Muscle layer of colon (tissue), 2 donors: Measurements from ENCODE around the gene BBS10.
"Not testable (repeated sequence)": the region's sequence is repeated elsewhere in the genome, so short reads cannot be mapped to it uniquely, and the experiment has no call there.

Experiments
- H3K27ac ChIP-seq: one replicate; pipeline ENCODE4 v1.7.0; 2013; ENCODE audit warnings: low read depth, mild to moderate bottlenecking, low read length, moderate library complexity
- H3K27me3 ChIP-seq, 2 donors: one replicate each; pipeline ENCODE4 v1.7.0; 2013; ENCODE audit warnings: low read length in 2 of 2, mild to moderate bottlenecking in 2 of 2; ENCODE audit not compliant: insufficient read depth in 2 of 2, control insufficient read depth in 1 of 2
- H3K36me3 ChIP-seq: one replicate; pipeline ENCODE4 v1.7.0; 2013; ENCODE audit warnings: mild to moderate bottlenecking, low read length; ENCODE audit not compliant: insufficient read depth
- H3K4me1 ChIP-seq: one replicate; pipeline ENCODE4 v1.7.0; 2013; ENCODE audit warnings: mild to moderate bottlenecking, low read length; ENCODE audit not compliant: insufficient read depth
- H3K4me3 ChIP-seq, 2 donors: one replicate each; pipeline ENCODE4 v1.7.0; 2013; ENCODE audit warnings: low read length in 2 of 2, low read depth in 1 of 2, mild to moderate bottlenecking in 1 of 2, moderate library complexity in 1 of 2
- H3K9ac ChIP-seq: one replicate; pipeline ENCODE4 v1.7.0; 2013; ENCODE audit warnings: low read length
- H3K9me3 ChIP-seq: one replicate; pipeline ENCODE4 v1.7.0; 2013; ENCODE audit warnings: mild to moderate bottlenecking, low read length
- donor health status: abdominal sarcoma.
- donor health status: Adenocarcinoma of cecum.

BBS10 gene

DNA sequence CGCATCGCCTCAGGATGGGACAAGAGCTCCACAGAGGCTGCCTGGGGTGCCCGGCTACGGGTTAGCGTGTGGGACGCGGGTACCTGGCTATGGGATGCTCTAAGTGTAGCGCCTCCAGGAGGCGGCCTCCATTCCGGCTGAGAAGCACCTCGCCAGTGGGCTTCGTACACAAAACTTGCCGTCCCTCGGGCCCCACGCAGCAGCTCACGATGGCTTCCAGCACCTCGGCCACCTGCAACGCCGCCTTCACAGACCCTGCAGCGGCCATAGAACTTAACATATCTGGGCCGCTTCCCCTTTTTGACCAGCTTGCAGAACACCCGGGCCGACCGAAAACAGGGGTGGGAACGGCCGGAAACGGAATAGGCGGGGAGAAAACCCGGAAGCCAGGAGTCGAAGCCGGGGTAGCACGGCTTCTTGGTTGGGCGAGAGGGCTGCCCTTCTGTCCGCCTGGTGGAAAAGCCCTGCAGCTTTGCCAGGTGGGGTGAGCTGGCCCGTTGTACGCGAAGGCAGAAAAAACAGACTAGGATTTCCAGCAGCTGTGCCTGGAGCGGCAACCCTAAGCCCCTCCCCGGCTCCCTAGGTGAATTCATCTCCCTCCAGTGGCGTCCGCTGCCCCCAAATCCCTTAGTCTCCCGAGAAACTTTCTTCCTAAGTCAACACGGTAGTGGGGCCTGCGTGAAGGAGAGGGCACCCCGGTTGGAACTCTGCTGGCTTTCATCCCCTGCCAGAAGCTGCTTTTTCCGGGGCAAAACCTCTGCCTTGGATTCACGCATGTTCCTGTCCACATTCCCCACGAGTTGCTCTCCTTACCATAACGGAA, at the start of gene BBS10:
Gene BBS10 (minus strand): TSS at position 337 of the 823 bp plus-strand sequence. CDS start 57 bp downstream, at position 280.
- peak within 1 kb of the TSS; percentile 49 for H3K9ac ChIP-seq
- H3K4me3 ChIP-seq: peak within 1 kb of the TSS; percentile 33 to 96
- H3K36me3 ChIP-seq: no peaks in the 10 kb centered on the region
- peaks cover 13% of the 10 kb centered on the region for H3K4me1 ChIP-seq
- no peaks in the 10 kb centered on the region for H3K27me3 ChIP-seq
- peak within 1 kb of the TSS; percentile 84 for H3K27ac ChIP-seq
- no peaks in the 10 kb centered on the region for H3K9me3 ChIP-seq

DNA sequence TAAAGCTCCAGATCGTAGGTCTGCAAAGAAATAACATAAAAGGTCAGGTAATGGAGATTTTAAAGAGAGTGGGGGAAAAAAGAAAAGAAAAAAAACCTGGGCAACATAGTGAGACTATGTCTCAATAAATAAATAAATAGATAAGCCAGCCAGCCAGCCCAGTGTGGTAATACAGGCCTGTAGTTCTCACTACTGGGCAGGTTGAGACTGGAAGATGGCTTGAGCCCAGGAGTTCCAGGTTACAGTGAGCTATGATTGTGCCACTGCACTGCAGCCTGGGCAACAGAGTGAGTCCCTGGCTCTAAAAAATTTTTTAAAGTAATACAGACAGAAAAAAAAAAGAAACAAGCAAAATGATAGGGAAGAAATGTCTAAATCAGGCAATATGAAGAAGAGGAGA, 43.2 kb upstream of the BBS10 start:
- no peaks in the 10 kb centered on the region for H3K27me3 ChIP-seq
- no peak overlapping the region for H3K4me3 ChIP-seq
- H3K27ac ChIP-seq: no peak overlapping the region
- H3K9ac ChIP-seq: no peak overlapping the region
- H3K4me1 ChIP-seq: no peaks in the 10 kb centered on the region
- peaks cover 13% of the 10 kb centered on the region for H3K36me3 ChIP-seq
- no peaks in the 10 kb centered on the region for H3K9me3 ChIP-seq

DNA sequence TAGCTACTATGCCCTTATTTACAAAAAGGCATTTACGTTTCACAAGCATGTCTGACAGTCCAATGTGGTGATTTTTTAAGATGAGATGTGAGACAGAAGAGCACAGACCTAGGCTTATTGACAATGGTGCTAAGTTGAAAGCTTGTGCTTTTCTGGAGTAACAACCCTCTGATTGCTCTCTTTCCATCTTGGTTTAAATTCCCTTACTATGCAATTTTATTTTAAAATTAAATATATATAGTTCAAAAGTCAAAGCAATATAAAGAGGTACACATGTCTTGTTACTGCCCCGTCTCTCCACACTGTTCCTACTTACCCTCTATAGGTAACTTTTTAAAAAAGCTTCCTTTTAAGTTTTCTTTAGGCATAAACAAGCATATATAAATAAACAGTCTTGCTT, 39.4 kb upstream of the BBS10 start:
- Histone ChIP-seq H3K9me3 (no peaks in the 10 kb centered on the region), H3K4me3 (no peak overlapping the region), H3K9ac (no peak overlapping the region), H3K27me3 (no peaks in the 10 kb centered on the region), H3K27ac (no peak overlapping the region), H3K36me3 (peaks cover 18% of the 10 kb centered on the region), H3K4me1 (no peaks in the 10 kb centered on the region)

DNA sequence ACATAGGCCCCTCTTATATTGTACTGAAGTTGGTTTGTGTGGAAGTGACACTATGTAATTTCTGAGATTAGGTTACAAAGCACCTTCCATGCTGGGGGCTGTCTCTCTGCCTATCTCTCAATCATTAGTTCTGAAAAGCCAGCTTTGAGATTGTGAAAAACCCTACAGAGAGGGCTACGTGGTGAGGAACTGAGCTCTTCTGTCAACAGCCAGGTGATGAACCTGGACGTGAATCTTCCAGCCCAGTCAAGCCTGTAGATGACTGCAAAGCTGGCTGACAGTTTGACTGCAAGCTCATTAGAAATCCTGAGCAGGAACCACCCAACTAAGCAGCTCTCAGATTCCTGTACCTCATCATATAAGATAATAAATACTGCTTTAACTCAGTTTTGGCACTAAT, 36.3 kb upstream of the BBS10 start:
- H3K9ac ChIP-seq: no peak overlapping the region
- H3K4me3 ChIP-seq: no peak overlapping the region
- no peaks in the 10 kb centered on the region for H3K27me3 ChIP-seq
- H3K9me3 ChIP-seq: no peaks in the 10 kb centered on the region
- H3K4me1 ChIP-seq: no peaks in the 10 kb centered on the region
- H3K36me3 ChIP-seq: peaks cover 14% of the 10 kb centered on the region
- no peak overlapping the region for H3K27ac ChIP-seq

DNA sequence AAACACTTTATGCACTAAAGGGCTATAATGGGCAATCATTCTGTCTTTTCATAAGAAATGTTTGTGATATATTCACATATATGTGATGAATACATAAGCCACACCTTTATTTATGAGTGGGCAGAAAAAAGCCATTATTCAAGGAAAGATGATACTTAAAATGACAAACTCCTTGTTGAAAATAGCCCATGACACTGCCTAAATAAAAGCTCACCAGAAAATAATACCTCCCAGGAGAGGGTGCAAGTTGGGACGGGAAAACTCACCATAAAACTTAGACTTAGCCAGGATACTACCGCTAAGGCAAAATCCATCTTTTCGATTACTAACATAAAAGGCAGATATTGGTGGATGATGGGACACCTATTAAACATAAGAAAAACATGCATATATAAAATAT, 35.8 kb upstream of the BBS10 start:
- Histone ChIP-seq H3K4me3 (no peak overlapping the region), H3K36me3 (peaks cover 8% of the 10 kb centered on the region), H3K27me3 (no peaks in the 10 kb centered on the region), H3K9me3 (no peaks in the 10 kb centered on the region), H3K9ac (no peak overlapping the region), H3K4me1 (no peaks in the 10 kb centered on the region), H3K27ac (no peak overlapping the region)

DNA sequence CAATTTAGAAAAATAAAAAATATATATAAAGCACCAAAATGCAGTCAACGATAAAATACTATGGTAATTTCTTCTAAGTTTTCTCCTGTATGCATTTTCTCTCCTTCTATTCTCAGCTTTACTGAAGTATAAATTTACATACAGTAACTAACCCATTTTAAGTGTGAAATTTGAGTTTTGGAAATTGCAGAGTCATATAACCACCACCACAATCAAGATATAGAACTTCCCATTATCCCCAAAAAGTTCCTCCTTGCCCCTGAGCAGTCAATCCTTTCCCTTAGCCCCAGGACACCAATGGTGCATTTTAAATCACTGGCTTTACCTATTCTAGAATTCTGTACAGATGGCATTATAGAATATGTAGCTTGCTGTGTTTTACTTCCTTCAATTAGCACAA, 31.0 kb upstream of the BBS10 start:
- peaks cover 18% of the 10 kb centered on the region for H3K36me3 ChIP-seq

DNA sequence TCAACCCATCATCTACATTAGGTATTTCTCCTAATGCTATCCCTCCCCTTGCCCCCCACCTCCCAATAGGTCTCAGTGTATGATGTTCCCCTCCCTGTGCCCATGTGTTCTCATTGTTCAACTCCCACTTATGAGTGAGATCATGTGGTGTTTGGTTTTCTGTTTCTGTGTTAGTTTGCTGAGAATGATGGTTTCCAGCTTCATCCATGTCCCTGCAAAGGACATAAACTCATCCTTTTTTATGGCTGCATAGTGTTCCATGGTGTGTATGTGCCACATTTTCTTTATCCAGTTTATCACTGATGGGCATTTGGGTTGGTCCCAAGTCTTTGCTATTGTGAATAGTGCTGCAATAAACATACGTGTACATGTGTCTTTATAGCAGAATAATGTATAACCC, 28.7 kb upstream of the BBS10 start:
- not testable (repeated sequence) for H3K27me3 ChIP-seq, H3K9me3 ChIP-seq, H3K27ac ChIP-seq, H3K4me3 ChIP-seq, H3K9ac ChIP-seq, H3K4me1 ChIP-seq
- peaks cover 20% of the 10 kb centered on the region for H3K36me3 ChIP-seq

More for the DNA sequence above, 31.0 kb upstream of the BBS10 start:
- no peak overlapping the region for H3K4me3 ChIP-seq
- no peaks in the 10 kb centered on the region for H3K9me3 ChIP-seq
- H3K27me3 ChIP-seq: no peaks in the 10 kb centered on the region
- H3K9ac ChIP-seq: no peak overlapping the region
- H3K27ac ChIP-seq: no peak overlapping the region
- no peaks in the 10 kb centered on the region for H3K4me1 ChIP-seq

DNA sequence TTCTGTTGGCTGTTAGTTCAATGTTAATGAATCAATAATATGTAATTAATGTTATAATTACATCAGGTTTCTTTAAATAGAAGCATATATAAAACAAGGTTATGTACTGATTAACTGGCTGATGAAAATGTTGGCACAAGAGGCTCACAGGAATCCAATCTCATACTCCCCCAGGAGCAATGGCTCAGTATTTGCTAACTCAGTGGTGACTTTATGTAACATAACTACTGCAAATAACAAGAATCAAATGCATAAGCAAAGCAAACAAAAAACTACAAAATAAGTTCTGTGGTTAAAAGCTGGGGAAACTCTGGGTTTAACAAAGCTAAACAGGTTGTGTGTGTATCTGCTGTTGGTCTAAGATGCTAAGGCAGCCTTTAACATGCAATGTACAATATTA, 27.7 kb upstream of the BBS10 start:
- H3K9me3 ChIP-seq: no peaks in the 10 kb centered on the region
- H3K27ac ChIP-seq: no peak overlapping the region
- H3K27me3 ChIP-seq: no peaks in the 10 kb centered on the region
- H3K4me1 ChIP-seq: no peaks in the 10 kb centered on the region
- peaks cover 20% of the 10 kb centered on the region for H3K36me3 ChIP-seq
- no peak overlapping the region for H3K9ac ChIP-seq
- no peak overlapping the region for H3K4me3 ChIP-seq

DNA sequence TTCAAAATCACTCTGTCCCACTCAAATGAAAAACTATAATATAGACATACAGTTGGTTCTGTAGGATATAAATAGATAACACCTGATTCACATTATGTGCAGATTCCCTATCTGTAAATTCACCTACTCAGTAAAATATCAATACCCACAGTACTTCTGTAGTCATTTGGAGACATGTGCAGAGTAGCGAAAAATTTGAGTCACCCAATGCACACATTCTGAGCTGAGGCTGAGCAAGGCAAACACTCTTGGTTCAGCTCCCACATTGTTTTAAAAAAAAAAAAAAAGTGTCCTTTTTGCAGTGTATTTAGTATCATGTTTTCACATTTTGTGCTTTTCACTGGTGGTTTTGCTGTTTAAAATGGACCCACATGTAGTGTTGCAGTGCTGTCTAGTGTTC, 27.3 kb upstream of the BBS10 start:
- H3K9me3 ChIP-seq: no peaks in the 10 kb centered on the region
- no peaks in the 10 kb centered on the region for H3K27me3 ChIP-seq
- H3K9ac ChIP-seq: no peak overlapping the region
- H3K4me3 ChIP-seq: no peak overlapping the region
- no peaks in the 10 kb centered on the region for H3K4me1 ChIP-seq
- no peak overlapping the region for H3K27ac ChIP-seq
- peaks cover 20% of the 10 kb centered on the region for H3K36me3 ChIP-seq

DNA sequence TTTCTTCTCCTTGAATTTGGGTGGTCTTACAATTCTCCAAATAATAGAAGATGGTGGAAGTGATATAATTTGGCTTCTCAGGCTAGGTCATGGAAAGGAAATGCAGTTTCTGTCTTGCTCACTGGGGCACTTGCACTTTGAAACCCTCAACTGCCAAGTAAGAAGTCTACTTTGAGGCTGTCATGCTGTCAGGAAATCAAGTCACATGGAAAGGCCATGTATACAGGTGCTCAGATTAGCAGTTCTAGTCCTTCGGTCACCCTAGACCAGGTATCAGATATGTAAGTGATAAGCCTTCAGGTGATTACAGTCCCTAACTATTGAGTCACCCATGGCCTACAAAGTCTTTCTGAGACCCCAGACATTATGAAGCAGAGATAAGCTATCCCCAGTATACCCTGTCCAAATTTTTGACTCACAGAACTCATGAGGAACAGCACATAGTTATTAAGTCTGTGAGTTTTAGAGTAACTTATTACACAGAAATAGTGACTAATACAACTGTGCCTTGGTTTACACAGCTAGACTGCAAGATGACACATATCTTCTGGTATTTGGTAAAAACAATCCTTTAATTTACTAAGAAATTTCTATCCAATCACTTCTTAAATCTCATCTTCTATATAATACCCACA, 26.3 kb upstream of the BBS10 start:
- Histone ChIP-seq H3K4me3 (no peak overlapping the region), H3K4me1 (no peaks in the 10 kb centered on the region), H3K9ac (no peak overlapping the region), H3K36me3 (peaks cover 20% of the 10 kb centered on the region), H3K9me3 (no peaks in the 10 kb centered on the region), H3K27ac (no peak overlapping the region), H3K27me3 (no peaks in the 10 kb centered on the region)

DNA sequence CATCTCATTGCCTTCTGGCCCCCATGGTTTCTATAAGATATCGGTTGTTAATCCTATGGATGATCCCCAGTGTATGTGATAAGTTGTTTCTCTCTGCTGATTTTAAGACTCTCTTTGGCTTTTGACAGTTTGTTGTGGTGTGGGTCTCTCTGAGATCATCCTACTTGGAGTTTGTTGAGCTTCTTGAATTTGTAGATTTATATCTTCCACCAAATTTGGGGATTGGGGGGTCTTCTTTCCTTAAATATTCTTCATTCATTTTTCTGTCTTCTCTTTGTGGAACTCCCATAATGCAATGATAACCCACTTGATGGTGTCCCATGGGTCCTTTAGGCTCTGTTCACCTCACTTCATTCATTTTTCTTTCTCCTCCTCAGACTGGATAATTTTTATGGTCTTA, 20.0 kb upstream of the BBS10 start:
- peaks cover 9% of the 10 kb centered on the region for H3K36me3 ChIP-seq
- H3K9me3 ChIP-seq: no peaks in the 10 kb centered on the region
- H3K27ac ChIP-seq: no peak overlapping the region
- H3K9ac ChIP-seq: no peak overlapping the region
- no peaks in the 10 kb centered on the region for H3K4me1 ChIP-seq
- no peaks in the 10 kb centered on the region for H3K27me3 ChIP-seq
- H3K4me3 ChIP-seq: no peak overlapping the region

DNA sequence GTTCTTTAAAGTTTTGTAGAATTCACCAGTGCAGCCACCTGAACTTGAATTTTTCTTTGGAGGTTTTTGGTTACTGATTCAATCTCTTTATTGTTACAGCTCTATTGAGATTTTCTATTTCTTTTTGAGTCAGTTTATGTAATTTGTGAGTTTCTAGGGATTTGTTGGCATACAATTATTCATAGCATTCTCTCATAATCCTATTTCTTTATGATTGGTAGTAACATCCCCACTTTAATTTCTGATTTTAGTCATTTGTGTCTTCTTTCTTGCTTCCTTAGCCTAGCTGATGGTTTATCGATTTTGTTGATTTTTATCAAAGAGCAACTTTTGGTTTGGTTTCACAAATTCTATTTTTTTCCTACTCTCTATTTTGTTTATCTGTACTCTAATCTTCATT, 17.9 kb upstream of the BBS10 start:
- Histone ChIP-seq H3K27ac (no peak overlapping the region), H3K36me3 (peaks cover 3% of the 10 kb centered on the region), H3K4me1 (no peaks in the 10 kb centered on the region), H3K9ac (no peak overlapping the region), H3K4me3 (no peak overlapping the region), H3K27me3 (no peaks in the 10 kb centered on the region), H3K9me3 (no peaks in the 10 kb centered on the region)
